Hepatocyte (in vitro differentiated cells): Measurements from ENCODE around the gene PIBF1. TPM values are rescaled to one million over a fixed set of nuclear protein-coding genes. Genes with fewer than 3 reads are reported as not detected.

Experiments used
- DNase-seq: peaks from one replicate; pipeline ENCODE4 v3.0.0-alpha.2; 2016; ENCODE audit warnings: low spot score
- H2AFZ ChIP-seq: fragments of 200-600 bp; sonication (generic); 2 replicates; pipeline ENCODE4 v1.6.0; 2016; ENCODE audit warnings: antibody characterized with exemption, mild to moderate bottlenecking
- H3K27ac ChIP-seq: fragments of 200-600 bp; sonication (generic); 2 replicates; pipeline ENCODE4 v1.5.1; 2016; ENCODE audit warnings: mild to moderate bottlenecking
- H3K27me3 ChIP-seq: fragments of 200-600 bp; sonication (generic); 2 replicates; pipeline ENCODE4 v1.6.1; 2016
- H3K36me3 ChIP-seq: fragments of 200-600 bp; sonication (generic); replicated peaks from 2 replicates; pipeline ENCODE4 v1.5.1; 2016; ENCODE audit warnings: low read depth; ENCODE audit not compliant: insufficient read depth
- H3K4me1 ChIP-seq: fragments of 200-600 bp; sonication (generic); 2 replicates; pipeline ENCODE4 v1.5.1; 2016; ENCODE audit warnings: mild to moderate bottlenecking, moderate library complexity; ENCODE audit not compliant: insufficient read depth
- H3K4me2 ChIP-seq: fragments of 200-600 bp; sonication (generic); 2 replicates; pipeline ENCODE4 v1.6.0; 2016
- H3K4me3 ChIP-seq: fragments of 200-600 bp; sonication (generic); 2 replicates; pipeline ENCODE4 v1.5.1; 2016; ENCODE audit warnings: mild to moderate bottlenecking
- H3K79me2 ChIP-seq: fragments of 200-600 bp; sonication (generic); 2 replicates; pipeline ENCODE4 v1.6.0; 2017; ENCODE audit warnings: mild to moderate bottlenecking
- H3K9me2 ChIP-seq: fragments of 200-600 bp; sonication (generic); replicated peaks from 2 replicates; pipeline ENCODE4 v1.6.0; 2017; ENCODE audit warnings: mild to moderate bottlenecking; ENCODE audit not compliant: insufficient read depth
- H3K9me3 ChIP-seq: fragments of 200-600 bp; sonication (generic); 2 replicates; pipeline ENCODE4 v1.5.1; 2016; ENCODE audit warnings: low read depth, mild to moderate bottlenecking
- H4K20me1 ChIP-seq: fragments of 200-600 bp; sonication (generic); 2 replicates; pipeline ENCODE4 v1.6.0; 2016; ENCODE audit warnings: mild to moderate bottlenecking; ENCODE audit not compliant: insufficient read depth, poor library complexity, severe bottlenecking
- EZH2 ChIP-seq: fragments of 200-600 bp; sonication (generic); IDR thresholded peaks from 2 replicates; pipeline ENCODE4 v1.6.1; 2016; ENCODE audit warnings: antibody characterized with exemption, mild to moderate bottlenecking, borderline replicate concordance
- EZH2phosphoT487 ChIP-seq: fragments of 200-600 bp; sonication (generic); IDR thresholded peaks from one replicate; pipeline ENCODE4 v1.6.1; 2018; ENCODE audit warnings: antibody characterized with exemption, mild to moderate bottlenecking, low read depth, moderate library complexity; ENCODE audit not compliant: unreplicated experiment, severe bottlenecking
- WGBS: methylation state at CpG from one replicate; pipeline ENCODE4 v1.1.6; 2016; ENCODE audit warnings: low lambda C conversion rate; ENCODE audit errors: missing lambda C conversion rate; 5-methylcytosine and 5-hydroxymethylcytosine counted together
- polyA plus RNA-seq: library from polyadenylated mRNA; unstranded; fragments of >200 nt; fragmentation: Nextera tagmentation; extraction: Ambion mirVana; gene quantifications from 2 replicates; pipeline ENCODE4 v1.2.1, GENCODE V29; 2016
- total RNA-seq: library from RNA; depleted of rRNA; stranded (reverse); fragments of >200 nt; gene quantifications from 2 replicates; pipeline ENCODE4 v1.2.3, GENCODE V29; 2014
- TF ChIP-seq, protein P1 (sequence below): fragments of 200-600 bp; sonication (generic); IDR thresholded peaks from 2 replicates; pipeline ENCODE4 v1.5.1; 2016; ENCODE audit warnings: antibody characterized with exemption, mild to moderate bottlenecking; ENCODE audit not compliant: poor library complexity

Gene PIBF1
- total and polyA plus RNA-seq, 2 experiments from 2014 or later, result 13.1 to 24.5 TPM

GRCh38 chr13:72959643-72960042 is 177.7 kb downstream of the PIBF1 start:
- Histone ChIP-seq H3K27ac (peak overlapping the region; percentile 78), H3K79me2 (no peaks in the 10 kb centered on the region), H3K9me3 (no peaks in the 10 kb centered on the region), H2AFZ (no peak overlapping the region), H3K27me3 (no peaks in the 10 kb centered on the region), H3K4me3 (no peak overlapping the region), H3K9me2 (no peaks in the 10 kb centered on the region), H3K4me1 (no peaks in the 10 kb centered on the region), H4K20me1 (no peaks in the 10 kb centered on the region), H3K36me3 (no peaks in the 10 kb centered on the region), H3K4me2 (peak overlapping the region; percentile 62)
- no peak for DNase-seq
- 80% methylated on average over 1 of the region's 1 CpG for WGBS
- TF ChIP-seq EZH2 (no peak), EZH2phosphoT487 (no peak)
- TF ChIP-seq, protein P1, sequence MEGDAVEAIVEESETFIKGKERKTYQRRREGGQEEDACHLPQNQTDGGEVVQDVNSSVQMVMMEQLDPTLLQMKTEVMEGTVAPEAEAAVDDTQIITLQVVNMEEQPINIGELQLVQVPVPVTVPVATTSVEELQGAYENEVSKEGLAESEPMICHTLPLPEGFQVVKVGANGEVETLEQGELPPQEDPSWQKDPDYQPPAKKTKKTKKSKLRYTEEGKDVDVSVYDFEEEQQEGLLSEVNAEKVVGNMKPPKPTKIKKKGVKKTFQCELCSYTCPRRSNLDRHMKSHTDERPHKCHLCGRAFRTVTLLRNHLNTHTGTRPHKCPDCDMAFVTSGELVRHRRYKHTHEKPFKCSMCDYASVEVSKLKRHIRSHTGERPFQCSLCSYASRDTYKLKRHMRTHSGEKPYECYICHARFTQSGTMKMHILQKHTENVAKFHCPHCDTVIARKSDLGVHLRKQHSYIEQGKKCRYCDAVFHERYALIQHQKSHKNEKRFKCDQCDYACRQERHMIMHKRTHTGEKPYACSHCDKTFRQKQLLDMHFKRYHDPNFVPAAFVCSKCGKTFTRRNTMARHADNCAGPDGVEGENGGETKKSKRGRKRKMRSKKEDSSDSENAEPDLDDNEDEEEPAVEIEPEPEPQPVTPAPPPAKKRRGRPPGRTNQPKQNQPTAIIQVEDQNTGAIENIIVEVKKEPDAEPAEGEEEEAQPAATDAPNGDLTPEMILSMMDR, result no peak

- Histone ChIP-seq H3K4me2 (peak overlapping the region; percentile 62), H3K9me3 (no peaks in the 10 kb centered on the region), H3K9me2 (no peaks in the 10 kb centered on the region), H3K27me3 (no peaks in the 10 kb centered on the region), H2AFZ (no peak overlapping the region), H3K79me2 (no peaks in the 10 kb centered on the region), H3K27ac (peak overlapping the region; percentile 71), H3K36me3 (no peaks in the 10 kb centered on the region), H4K20me1 (no peaks in the 10 kb centered on the region), H3K4me3 (no peak overlapping the region), H3K4me1 (no peaks in the 10 kb centered on the region)
- no peak for DNase-seq
- TF ChIP-seq EZH2 (no peak), EZH2phosphoT487 (no peak)
- TF ChIP-seq, protein P1, result no peak
- WGBS, result 78% methylated on average over 4 of the region's 4 CpGs
Measured at GRCh38 chr13:72960114-72960513, 178.2 kb downstream of the PIBF1 start.

- Histone ChIP-seq H3K27me3 (no peaks in the 10 kb centered on the region), H3K4me3 (no peak overlapping the region), H3K36me3 (no peaks in the 10 kb centered on the region), H3K4me2 (peak overlapping the region; percentile 62), H3K4me1 (no peaks in the 10 kb centered on the region), H3K9me2 (no peaks in the 10 kb centered on the region), H4K20me1 (no peaks in the 10 kb centered on the region), H3K9me3 (no peaks in the 10 kb centered on the region), H2AFZ (no peak overlapping the region), H3K27ac (peak overlapping the region; percentile 71), H3K79me2 (no peaks in the 10 kb centered on the region)
- peak; percentile 29 for DNase-seq
- no peak for TF ChIP-seq EZH2
- TF ChIP-seq, protein P1, result no peak
- no peak for TF ChIP-seq EZH2phosphoT487
Measured at GRCh38 chr13:72960541-72960940, 178.6 kb downstream of the PIBF1 start.

GRCh38 chr13:72963762-72964161 is 181.8 kb downstream of the PIBF1 start:
- Histone ChIP-seq H3K4me1 (no peaks in the 10 kb centered on the region), H3K27me3 (no peaks in the 10 kb centered on the region), H3K9me3 (no peaks in the 10 kb centered on the region), H3K9me2 (no peaks in the 10 kb centered on the region), H3K4me2 (no peak overlapping the region), H3K27ac (no peak overlapping the region), H3K4me3 (no peak overlapping the region), H2AFZ (no peak overlapping the region), H3K36me3 (no peaks in the 10 kb centered on the region), H3K79me2 (no peaks in the 10 kb centered on the region), H4K20me1 (no peaks in the 10 kb centered on the region)
- 97% methylated on average over 1 of the region's 1 CpG for WGBS
- TF ChIP-seq EZH2 (no peak), EZH2phosphoT487 (no peak)
- TF ChIP-seq, protein P1, result no peak
- DNase-seq, result no peak
